ENCODE results near the gene CFAP100.

DNA sequence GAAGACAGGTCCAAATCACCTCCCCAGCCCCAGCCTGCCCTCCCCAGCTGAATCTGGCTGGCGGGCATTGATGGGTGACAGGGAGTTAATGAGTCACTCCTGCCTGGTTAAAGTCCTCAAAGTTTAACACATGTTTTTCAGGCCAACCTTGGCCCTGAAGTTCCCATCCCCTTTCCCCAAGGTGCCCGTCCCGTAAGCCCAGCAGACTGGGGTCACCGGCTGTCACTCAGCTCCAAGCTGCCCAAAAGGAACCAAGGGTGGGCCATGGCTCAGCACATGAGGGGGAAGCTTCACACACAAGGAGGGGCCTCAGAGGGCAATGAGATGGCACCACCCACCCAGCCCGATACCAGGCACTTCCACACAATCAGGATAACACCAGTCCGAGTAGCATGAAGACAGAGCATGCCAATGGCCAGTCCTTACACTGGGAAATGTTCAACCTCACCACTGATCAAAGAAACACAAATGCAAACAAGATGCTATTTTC, 27.3 kb upstream of the CFAP100 start:
- TF ChIP-seq, protein P1, sequence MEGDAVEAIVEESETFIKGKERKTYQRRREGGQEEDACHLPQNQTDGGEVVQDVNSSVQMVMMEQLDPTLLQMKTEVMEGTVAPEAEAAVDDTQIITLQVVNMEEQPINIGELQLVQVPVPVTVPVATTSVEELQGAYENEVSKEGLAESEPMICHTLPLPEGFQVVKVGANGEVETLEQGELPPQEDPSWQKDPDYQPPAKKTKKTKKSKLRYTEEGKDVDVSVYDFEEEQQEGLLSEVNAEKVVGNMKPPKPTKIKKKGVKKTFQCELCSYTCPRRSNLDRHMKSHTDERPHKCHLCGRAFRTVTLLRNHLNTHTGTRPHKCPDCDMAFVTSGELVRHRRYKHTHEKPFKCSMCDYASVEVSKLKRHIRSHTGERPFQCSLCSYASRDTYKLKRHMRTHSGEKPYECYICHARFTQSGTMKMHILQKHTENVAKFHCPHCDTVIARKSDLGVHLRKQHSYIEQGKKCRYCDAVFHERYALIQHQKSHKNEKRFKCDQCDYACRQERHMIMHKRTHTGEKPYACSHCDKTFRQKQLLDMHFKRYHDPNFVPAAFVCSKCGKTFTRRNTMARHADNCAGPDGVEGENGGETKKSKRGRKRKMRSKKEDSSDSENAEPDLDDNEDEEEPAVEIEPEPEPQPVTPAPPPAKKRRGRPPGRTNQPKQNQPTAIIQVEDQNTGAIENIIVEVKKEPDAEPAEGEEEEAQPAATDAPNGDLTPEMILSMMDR (IDR thresholded peaks at IDR 0.05 in 2 of 3, conservative IDR thresholded peaks at IDR 0.05 in 1 of 3; ENCODE audit: insufficient read depth in 2 of 3, low read depth in 1 of 3, low read length in 3 of 3): no peak
- TF ChIP-seq KLF6 (CRISPR knock-in tag; IDR thresholded peaks at IDR 0.05; ENCODE audit: borderline replicate concordance) (no peak), POLR2AphosphoS5 (IDR thresholded peaks at IDR 0.05; ENCODE audit: control insufficient read depth, insufficient read depth, low read depth, low read length) (no peak), SMARCA5 (IDR thresholded peaks at IDR 0.05) (no peak), SREBF2 (CRISPR knock-in tag; IDR thresholded peaks at IDR 0.05) (no peak), MCM2 (IDR thresholded peaks at IDR 0.05; ENCODE audit: low read depth) (no peak), ZNF143 (CRISPR knock-in tag; IDR thresholded peaks at IDR 0.05) (no peak)
- TF ChIP-seq, protein P2, sequence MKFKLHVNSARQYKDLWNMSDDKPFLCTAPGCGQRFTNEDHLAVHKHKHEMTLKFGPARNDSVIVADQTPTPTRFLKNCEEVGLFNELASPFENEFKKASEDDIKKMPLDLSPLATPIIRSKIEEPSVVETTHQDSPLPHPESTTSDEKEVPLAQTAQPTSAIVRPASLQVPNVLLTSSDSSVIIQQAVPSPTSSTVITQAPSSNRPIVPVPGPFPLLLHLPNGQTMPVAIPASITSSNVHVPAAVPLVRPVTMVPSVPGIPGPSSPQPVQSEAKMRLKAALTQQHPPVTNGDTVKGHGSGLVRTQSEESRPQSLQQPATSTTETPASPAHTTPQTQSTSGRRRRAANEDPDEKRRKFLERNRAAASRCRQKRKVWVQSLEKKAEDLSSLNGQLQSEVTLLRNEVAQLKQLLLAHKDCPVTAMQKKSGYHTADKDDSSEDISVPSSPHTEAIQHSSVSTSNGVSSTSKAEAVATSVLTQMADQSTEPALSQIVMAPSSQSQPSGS (CRISPR knock-in tag; IDR thresholded peaks at IDR 0.05): no peak
- TF ChIP-seq, protein P3, sequence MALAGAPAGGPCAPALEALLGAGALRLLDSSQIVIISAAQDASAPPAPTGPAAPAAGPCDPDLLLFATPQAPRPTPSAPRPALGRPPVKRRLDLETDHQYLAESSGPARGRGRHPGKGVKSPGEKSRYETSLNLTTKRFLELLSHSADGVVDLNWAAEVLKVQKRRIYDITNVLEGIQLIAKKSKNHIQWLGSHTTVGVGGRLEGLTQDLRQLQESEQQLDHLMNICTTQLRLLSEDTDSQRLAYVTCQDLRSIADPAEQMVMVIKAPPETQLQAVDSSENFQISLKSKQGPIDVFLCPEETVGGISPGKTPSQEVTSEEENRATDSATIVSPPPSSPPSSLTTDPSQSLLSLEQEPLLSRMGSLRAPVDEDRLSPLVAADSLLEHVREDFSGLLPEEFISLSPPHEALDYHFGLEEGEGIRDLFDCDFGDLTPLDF (CRISPR knock-in tag; IDR thresholded peaks at IDR 0.05): no peak
- TF ChIP-seq, protein P4, sequence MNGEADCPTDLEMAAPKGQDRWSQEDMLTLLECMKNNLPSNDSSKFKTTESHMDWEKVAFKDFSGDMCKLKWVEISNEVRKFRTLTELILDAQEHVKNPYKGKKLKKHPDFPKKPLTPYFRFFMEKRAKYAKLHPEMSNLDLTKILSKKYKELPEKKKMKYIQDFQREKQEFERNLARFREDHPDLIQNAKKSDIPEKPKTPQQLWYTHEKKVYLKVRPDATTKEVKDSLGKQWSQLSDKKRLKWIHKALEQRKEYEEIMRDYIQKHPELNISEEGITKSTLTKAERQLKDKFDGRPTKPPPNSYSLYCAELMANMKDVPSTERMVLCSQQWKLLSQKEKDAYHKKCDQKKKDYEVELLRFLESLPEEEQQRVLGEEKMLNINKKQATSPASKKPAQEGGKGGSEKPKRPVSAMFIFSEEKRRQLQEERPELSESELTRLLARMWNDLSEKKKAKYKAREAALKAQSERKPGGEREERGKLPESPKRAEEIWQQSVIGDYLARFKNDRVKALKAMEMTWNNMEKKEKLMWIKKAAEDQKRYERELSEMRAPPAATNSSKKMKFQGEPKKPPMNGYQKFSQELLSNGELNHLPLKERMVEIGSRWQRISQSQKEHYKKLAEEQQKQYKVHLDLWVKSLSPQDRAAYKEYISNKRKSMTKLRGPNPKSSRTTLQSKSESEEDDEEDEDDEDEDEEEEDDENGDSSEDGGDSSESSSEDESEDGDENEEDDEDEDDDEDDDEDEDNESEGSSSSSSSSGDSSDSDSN (IDR thresholded peaks at IDR 0.05; ENCODE audit: borderline replicate concordance in 1 of 2, low read depth in 2 of 2, low read length in 2 of 2): no peak

All from K562 (cell line).